Coronary artery (tissue), 2 donors: Measurements from ENCODE around the gene MUC6.

ENCODE experiments used
- DNase-seq: peaks from one replicate; pipeline ENCODE4 v3.0.0-alpha.2; 2017; ENCODE audit warnings: low spot score
- H3K27ac ChIP-seq, 2 donors: fragments of 200-600 bp; sonication (generic); one replicate each; pipeline ENCODE4 v1.5.1; 2016 to 2019
- H3K4me3 ChIP-seq: fragments of 200-600 bp; sonication (generic); 2 replicates; pipeline ENCODE4 v1.5.1; 2016; ENCODE audit warnings: mild to moderate bottlenecking, moderate library complexity
- TF ChIP-seq, protein P1 (sequence below): fragments of 200-600 bp; sonication (generic); IDR thresholded peaks from one replicate; pipeline ENCODE4 v1.5.1; 2019; ENCODE audit warnings: antibody characterized with exemption

Gene MUC6

GRCh38 chr11:1014276-1014675 is 22.2 kb downstream of the MUC6 start:
- Histone ChIP-seq H3K4me3 (no peak overlapping the region), H3K27ac (no peak overlapping the region)
- DNase-seq = no peak
- TF ChIP-seq, protein P1, sequence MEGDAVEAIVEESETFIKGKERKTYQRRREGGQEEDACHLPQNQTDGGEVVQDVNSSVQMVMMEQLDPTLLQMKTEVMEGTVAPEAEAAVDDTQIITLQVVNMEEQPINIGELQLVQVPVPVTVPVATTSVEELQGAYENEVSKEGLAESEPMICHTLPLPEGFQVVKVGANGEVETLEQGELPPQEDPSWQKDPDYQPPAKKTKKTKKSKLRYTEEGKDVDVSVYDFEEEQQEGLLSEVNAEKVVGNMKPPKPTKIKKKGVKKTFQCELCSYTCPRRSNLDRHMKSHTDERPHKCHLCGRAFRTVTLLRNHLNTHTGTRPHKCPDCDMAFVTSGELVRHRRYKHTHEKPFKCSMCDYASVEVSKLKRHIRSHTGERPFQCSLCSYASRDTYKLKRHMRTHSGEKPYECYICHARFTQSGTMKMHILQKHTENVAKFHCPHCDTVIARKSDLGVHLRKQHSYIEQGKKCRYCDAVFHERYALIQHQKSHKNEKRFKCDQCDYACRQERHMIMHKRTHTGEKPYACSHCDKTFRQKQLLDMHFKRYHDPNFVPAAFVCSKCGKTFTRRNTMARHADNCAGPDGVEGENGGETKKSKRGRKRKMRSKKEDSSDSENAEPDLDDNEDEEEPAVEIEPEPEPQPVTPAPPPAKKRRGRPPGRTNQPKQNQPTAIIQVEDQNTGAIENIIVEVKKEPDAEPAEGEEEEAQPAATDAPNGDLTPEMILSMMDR = no peak

GRCh38 chr11:1013631-1013935 is 22.9 kb downstream of the MUC6 start:
- Histone ChIP-seq H3K4me3 (no peak overlapping the region), H3K27ac (no peak overlapping the region)
- TF ChIP-seq, protein P1 = no peak
- no peak for DNase-seq

GRCh38 chr11:1012740-1013630 is 23.5 kb downstream of the MUC6 start:
- Histone ChIP-seq H3K27ac (no peak overlapping the region), H3K4me3 (no peak overlapping the region)
- no peak for DNase-seq
- TF ChIP-seq, protein P1 = no peak

DNA sequence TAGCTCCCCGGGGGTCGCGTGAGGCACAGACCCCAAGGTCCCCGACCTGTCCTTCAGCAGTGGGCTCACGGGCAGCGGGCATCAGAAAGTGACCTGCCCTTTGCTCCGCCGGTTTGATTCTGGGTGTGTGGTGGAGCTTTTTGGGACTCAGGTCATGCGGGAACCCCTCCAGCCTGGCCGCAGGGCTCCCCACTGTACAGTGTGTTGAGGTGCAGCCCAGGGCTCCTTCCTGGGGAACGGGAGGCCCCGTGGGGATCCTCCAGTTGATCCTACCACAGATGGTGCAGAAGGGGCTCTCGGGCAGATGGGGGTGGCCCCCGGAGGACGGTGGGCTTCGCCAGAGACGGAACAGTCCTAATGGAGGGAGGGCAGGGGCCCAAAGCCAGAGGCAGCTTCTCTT is 24.2 kb downstream of the MUC6 start:
- TF ChIP-seq, protein P1 = no peak
- no peak overlapping the region for H3K27ac ChIP-seq
- H3K4me3 ChIP-seq = no peak overlapping the region
- no peak for DNase-seq

- TF ChIP-seq, protein P1 = no peak
- no peak overlapping the region for H3K4me3 ChIP-seq
- no peak for DNase-seq
- H3K27ac ChIP-seq = no peak overlapping the region
These were observed 25.2 kb downstream of the MUC6 start for GRCh38 chr11:1011320-1011698.

DNA sequence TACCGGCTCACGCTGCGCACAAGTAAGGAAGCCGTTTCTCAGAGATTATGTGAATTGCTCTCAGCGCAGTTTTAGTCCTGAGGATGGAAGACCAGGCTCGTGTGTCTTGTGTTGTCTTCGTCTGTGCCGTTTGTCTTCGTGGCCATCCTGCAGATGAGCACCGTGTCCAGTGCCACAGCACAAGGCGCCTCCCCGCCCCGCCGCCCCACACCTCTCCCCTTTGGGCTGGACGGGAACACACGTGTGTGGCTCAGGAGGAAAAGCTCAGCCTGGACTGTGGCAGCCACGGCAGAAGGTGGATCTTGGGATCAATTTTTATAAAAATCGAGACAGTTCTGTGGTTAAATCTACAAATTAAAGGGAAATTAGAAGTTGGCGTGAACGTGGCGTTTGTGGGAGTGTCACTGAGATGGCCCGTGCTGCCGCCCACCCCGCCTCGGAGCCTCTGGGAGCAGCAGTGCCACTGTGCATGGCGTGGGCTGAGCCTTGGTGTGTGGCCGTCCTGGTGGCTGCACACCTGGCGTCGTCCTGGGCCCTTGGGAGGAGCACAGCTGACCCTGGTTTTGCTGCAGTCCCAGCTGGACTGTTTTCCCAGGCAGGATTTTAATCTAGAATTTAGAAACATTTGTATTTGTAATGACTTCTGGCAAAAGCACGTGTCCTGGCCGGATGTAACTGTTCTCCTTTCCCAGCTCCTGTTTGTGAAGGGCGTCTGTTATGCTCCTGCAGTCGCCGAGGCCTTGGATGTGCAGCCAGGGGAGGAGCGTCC is 25.8 kb downstream of the MUC6 start:
- Histone ChIP-seq H3K27ac (no peak overlapping the region), H3K4me3 (no peak overlapping the region)
- DNase-seq = no peak
- TF ChIP-seq, protein P1 = no peak

- DNase-seq = no peak
- TF ChIP-seq, protein P1 = no peak
- Histone ChIP-seq H3K27ac (no peak overlapping the region), H3K4me3 (no peak overlapping the region)
These were observed 26.5 kb downstream of the MUC6 start for GRCh38 chr11:1009991-1010390.
